HL-60 (cell line): Measurements from ENCODE around the gene KAZN.

Experiments used
- DNase-seq, 2 experiments: peaks; one replicate each; pipeline ENCODE4 v3.0.0-alpha.2; 2010 to 2020; ENCODE audit warnings: low read depth in 1 of 2, low spot score in 1 of 2
- H3K27ac ChIP-seq: fragments of 250-450 bp; sonication (Bioruptor Pico); replicated peaks from 2 replicates; pipeline ENCODE4 v1.5.1; 2020; ENCODE audit warnings: mild to moderate bottlenecking, moderate library complexity
- H3K27me3 ChIP-seq: fragments of 250-450 bp; sonication (Bioruptor Pico); 2 replicates; pipeline ENCODE4 v1.5.1; 2021; ENCODE audit warnings: mild to moderate bottlenecking, moderate library complexity; ENCODE audit not compliant: insufficient read depth, poor library complexity, severe bottlenecking
- H3K4me3 ChIP-seq: replicated peaks from 2 replicates; pipeline ENCODE4 v1.5.1; 2011; ENCODE audit warnings: mild to moderate bottlenecking, control low read depth, low read length; ENCODE audit not compliant: insufficient read depth
- GABPA ChIP-seq: IDR thresholded peaks from 2 replicates; pipeline ENCODE4 v1.6.1; 2012; ENCODE audit warnings: low read depth
- POLR2AphosphoS5 ChIP-seq: IDR thresholded peaks from 2 replicates; pipeline ENCODE4 v1.6.1; 2012; ENCODE audit warnings: low read depth
- SPI1 ChIP-seq: IDR thresholded peaks from 2 replicates; pipeline ENCODE4 v1.6.1; 2012; ENCODE audit warnings: low read depth, mild to moderate bottlenecking, borderline replicate concordance
- TF ChIP-seq, protein P1 (sequence below): IDR thresholded peaks from one replicate; pipeline ENCODE4 v1.5.1; 2011; ENCODE audit warnings: low read length, control low read depth, inconsistent platforms; ENCODE audit not compliant: insufficient read depth
- TF ChIP-seq, protein P2 (sequence below): IDR thresholded peaks from 2 replicates; pipeline ENCODE4 v1.6.1; 2012; ENCODE audit warnings: low read depth; ENCODE audit not compliant: insufficient replicate concordance

The KAZN gene

DNA sequence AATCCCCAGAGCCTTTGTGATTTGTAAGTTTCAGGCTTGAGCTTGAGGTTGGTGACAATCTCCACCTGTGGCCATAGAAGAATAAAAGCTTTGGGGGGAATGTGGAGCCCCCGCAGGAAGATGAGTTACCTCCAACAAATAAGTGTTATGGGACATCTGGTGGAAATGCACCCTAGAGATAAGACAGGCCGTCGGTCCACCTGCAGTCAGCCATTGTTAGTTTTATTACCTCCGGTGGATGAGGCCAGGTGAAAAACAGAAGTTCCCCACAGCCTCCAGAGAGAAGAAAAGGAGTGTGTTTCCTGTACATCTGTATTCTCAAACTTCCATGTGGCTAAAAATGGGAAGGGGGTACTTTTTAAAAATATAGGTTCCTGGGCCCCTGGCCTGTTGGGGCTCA lies 137.4 kb downstream of the KAZN start:
- H3K4me3 ChIP-seq, result no peak overlapping the region
- TF ChIP-seq, protein P1, sequence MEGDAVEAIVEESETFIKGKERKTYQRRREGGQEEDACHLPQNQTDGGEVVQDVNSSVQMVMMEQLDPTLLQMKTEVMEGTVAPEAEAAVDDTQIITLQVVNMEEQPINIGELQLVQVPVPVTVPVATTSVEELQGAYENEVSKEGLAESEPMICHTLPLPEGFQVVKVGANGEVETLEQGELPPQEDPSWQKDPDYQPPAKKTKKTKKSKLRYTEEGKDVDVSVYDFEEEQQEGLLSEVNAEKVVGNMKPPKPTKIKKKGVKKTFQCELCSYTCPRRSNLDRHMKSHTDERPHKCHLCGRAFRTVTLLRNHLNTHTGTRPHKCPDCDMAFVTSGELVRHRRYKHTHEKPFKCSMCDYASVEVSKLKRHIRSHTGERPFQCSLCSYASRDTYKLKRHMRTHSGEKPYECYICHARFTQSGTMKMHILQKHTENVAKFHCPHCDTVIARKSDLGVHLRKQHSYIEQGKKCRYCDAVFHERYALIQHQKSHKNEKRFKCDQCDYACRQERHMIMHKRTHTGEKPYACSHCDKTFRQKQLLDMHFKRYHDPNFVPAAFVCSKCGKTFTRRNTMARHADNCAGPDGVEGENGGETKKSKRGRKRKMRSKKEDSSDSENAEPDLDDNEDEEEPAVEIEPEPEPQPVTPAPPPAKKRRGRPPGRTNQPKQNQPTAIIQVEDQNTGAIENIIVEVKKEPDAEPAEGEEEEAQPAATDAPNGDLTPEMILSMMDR, result no peak
- TF ChIP-seq, protein P2, sequence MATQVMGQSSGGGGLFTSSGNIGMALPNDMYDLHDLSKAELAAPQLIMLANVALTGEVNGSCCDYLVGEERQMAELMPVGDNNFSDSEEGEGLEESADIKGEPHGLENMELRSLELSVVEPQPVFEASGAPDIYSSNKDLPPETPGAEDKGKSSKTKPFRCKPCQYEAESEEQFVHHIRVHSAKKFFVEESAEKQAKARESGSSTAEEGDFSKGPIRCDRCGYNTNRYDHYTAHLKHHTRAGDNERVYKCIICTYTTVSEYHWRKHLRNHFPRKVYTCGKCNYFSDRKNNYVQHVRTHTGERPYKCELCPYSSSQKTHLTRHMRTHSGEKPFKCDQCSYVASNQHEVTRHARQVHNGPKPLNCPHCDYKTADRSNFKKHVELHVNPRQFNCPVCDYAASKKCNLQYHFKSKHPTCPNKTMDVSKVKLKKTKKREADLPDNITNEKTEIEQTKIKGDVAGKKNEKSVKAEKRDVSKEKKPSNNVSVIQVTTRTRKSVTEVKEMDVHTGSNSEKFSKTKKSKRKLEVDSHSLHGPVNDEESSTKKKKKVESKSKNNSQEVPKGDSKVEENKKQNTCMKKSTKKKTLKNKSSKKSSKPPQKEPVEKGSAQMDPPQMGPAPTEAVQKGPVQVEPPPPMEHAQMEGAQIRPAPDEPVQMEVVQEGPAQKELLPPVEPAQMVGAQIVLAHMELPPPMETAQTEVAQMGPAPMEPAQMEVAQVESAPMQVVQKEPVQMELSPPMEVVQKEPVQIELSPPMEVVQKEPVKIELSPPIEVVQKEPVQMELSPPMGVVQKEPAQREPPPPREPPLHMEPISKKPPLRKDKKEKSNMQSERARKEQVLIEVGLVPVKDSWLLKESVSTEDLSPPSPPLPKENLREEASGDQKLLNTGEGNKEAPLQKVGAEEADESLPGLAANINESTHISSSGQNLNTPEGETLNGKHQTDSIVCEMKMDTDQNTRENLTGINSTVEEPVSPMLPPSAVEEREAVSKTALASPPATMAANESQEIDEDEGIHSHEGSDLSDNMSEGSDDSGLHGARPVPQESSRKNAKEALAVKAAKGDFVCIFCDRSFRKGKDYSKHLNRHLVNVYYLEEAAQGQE, result no peak
- TF ChIP-seq POLR2AphosphoS5, result no peak
- no peak for TF ChIP-seq SPI1
- TF ChIP-seq GABPA, result no peak
- no peak overlapping the region for H3K27ac ChIP-seq
- DNase-seq, result no peak
- no peaks in the 10 kb centered on the region for H3K27me3 ChIP-seq

DNA sequence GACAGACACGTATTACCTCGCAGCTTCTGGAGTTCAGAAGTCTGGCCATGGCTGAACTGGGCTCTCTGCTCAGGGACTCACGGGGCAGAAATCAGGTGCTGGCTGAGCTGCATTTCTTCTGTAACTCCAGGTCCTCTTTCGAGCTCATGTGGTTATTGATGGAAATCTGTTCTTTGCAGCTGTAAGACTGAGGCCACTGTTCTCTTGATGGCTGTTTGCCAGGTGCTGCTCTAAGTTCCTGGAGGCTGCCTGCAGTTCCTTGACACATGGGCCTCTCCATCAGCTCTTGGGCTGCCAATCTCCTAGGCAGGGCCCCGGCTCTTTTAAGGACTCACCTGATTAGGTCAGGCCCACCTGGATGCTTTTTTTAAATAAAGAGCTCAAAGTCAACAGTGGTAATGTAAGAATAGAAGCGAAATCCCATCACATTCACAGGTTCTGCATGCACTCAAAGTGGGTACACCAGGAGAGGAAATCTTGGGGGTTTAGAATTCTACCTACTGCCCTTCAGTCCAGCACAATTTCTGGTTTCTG lies 139.1 kb downstream of the KAZN start:
- no peak for DNase-seq
- Histone ChIP-seq H3K27me3 (no peaks in the 10 kb centered on the region), H3K4me3 (no peak overlapping the region), H3K27ac (no peak overlapping the region)
- TF ChIP-seq, protein P2, result no peak
- TF ChIP-seq GABPA (no peak), SPI1 (no peak), POLR2AphosphoS5 (no peak)
- TF ChIP-seq, protein P1, result no peak

DNA sequence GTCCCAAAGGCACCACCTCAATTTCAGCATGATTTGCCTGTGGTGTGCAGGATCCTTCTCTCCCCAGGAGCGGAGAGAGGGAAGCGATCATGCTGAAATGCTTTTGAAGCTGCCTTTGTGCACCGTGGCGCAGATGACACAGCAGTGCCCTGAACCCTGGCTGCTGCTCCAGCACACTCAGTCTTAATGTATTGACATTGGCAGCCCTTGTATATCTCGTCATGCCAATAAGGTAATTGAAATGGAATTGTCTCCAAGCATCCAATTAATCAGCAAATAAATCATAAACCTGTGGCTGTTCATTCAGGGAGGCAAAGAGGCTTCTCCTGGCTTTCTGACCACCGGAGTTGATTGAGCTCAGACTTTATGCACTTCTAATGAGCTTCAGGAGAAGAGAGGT lies 139.8 kb downstream of the KAZN start:
- no peaks in the 10 kb centered on the region for H3K27me3 ChIP-seq
- TF ChIP-seq, protein P1, result no peak
- no peak for TF ChIP-seq SPI1
- no peak for TF ChIP-seq POLR2AphosphoS5
- no peak for TF ChIP-seq GABPA
- TF ChIP-seq, protein P2, result no peak
- no peak for DNase-seq
- no peak overlapping the region for H3K4me3 ChIP-seq
- no peak overlapping the region for H3K27ac ChIP-seq
